ENCODE results near the gene P2RY8. TPM values are rescaled to one million over a fixed set of nuclear protein-coding genes. Genes with fewer than 3 reads are reported as not detected.

P2RY8 gene
- total RNA-seq, 3 donors from 2014 or later: 0.87 to 2.0 (median 2.0) TPM

DNA sequence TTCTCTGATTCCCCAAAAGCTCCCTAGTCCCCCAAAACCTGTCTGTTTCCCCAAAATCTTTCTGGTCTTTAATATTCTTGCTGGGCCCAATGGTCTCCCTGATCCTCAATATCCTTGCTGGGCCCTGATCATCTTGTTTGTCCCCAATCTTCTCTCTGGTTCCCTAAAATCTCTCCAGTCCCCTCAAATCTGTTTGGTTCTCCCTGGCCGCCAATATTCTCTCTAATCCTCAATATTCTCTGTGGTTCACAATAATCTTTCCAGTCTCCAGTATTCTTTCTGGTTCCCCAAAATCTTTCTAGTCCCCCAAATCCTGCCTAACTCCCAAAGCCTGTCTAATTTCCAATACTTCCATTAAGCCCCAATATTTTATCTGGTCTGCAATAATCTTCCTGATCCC, 18.5 kb downstream of the P2RY8 start:
- Histone ChIP-seq H3K9me3 (no peaks in the 10 kb centered on the region), H3K4me1 (ENCODE audit: low read depth) (no peaks in the 10 kb centered on the region), H3K36me3 (ENCODE audit: low read depth) (no peaks in the 10 kb centered on the region), H3K4me3 (no peak overlapping the region)
- DNase-seq (no peak), ATAC-seq (no peak)
- TF ChIP-seq, protein P1, sequence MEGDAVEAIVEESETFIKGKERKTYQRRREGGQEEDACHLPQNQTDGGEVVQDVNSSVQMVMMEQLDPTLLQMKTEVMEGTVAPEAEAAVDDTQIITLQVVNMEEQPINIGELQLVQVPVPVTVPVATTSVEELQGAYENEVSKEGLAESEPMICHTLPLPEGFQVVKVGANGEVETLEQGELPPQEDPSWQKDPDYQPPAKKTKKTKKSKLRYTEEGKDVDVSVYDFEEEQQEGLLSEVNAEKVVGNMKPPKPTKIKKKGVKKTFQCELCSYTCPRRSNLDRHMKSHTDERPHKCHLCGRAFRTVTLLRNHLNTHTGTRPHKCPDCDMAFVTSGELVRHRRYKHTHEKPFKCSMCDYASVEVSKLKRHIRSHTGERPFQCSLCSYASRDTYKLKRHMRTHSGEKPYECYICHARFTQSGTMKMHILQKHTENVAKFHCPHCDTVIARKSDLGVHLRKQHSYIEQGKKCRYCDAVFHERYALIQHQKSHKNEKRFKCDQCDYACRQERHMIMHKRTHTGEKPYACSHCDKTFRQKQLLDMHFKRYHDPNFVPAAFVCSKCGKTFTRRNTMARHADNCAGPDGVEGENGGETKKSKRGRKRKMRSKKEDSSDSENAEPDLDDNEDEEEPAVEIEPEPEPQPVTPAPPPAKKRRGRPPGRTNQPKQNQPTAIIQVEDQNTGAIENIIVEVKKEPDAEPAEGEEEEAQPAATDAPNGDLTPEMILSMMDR (IDR thresholded peaks at IDR 0.05): no peak
- intact Hi-C loops (cut with DNase I, micrococcal nuclease): no loop called here

DNA sequence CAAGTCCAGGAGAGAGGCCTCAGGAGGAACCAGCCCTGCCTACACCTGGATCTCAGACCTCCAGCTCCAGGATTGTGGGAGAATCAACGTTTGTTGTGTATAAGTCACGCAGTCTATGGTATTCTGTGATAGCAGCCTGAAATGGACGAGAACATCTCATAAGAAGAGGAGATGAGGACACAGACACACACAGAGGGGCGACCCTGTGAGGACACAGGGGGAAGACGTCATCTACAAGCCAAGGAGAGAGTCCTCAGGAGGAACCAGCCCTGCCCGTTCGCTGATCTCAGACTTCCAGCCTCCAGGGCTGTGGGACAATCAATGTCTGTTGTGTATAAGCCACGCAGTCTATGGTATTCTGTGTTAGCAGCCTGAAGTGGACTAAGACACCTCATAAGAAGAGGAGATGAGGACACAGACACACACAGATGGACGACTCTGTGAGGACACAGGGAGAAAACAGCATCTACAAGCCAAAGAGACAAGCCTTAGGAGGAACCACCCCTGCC, 20.3 kb downstream of the P2RY8 start:
- DNase-seq (no peak), ATAC-seq (no peak)
- no peaks in the 10 kb centered on the region for H3K9me3 ChIP-seq
- no peaks in the 10 kb centered on the region for H3K4me1 ChIP-seq (ENCODE audit: low read depth)
- TF ChIP-seq, protein P1 (IDR thresholded peaks at IDR 0.05): no peak
- no peak overlapping the region for H3K4me3 ChIP-seq
- H3K36me3 ChIP-seq (ENCODE audit: low read depth): no peaks in the 10 kb centered on the region
- intact Hi-C loops (cut with DNase I, micrococcal nuclease): no loop called here

DNA sequence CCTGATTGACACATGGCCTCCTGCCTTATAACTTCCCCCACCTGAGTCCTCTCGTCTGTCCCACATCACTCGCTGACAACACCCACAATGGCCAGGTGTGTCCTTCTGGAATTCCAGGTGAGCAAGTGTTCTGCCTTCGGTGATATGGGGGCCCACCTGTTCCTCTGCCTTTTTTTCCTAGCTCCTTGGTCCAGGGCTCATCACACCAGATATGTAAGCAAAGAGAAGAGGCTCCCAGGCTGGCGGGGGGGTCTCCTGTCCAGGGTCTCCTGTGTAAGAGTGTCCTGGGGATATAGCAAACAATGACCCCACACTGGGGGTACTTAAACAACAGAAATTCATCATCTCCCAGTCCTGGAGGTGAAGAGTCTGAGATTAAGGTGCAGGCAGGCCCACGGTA, 25.2 kb downstream of the P2RY8 start:
- DNase-seq (no peak), ATAC-seq (no peak)
- no peaks in the 10 kb centered on the region for H3K9me3 ChIP-seq
- H3K4me1 ChIP-seq (ENCODE audit: low read depth): no peaks in the 10 kb centered on the region
- H3K4me3 ChIP-seq: no peak overlapping the region
- H3K36me3 ChIP-seq (ENCODE audit: low read depth): no peaks in the 10 kb centered on the region
- intact Hi-C loops (cut with DNase I, micrococcal nuclease): no loop called here
- TF ChIP-seq, protein P1 (IDR thresholded peaks at IDR 0.05): no peak

GRCh38 chrX:1511150-1511549, 25.8 kb downstream of the P2RY8 start:
- no peaks in the 10 kb centered on the region for H3K9me3 ChIP-seq
- ATAC-seq (no peak), DNase-seq (no peak)
- TF ChIP-seq, protein P1 (IDR thresholded peaks at IDR 0.05): no peak
- no peaks in the 10 kb centered on the region for H3K4me1 ChIP-seq (ENCODE audit: low read depth)
- H3K36me3 ChIP-seq (ENCODE audit: low read depth): no peaks in the 10 kb centered on the region
- no peak overlapping the region for H3K4me3 ChIP-seq
- intact Hi-C loops (cut with DNase I, micrococcal nuclease): no loop called here

GRCh38 chrX:1507511-1508463, 29.2 kb downstream of the P2RY8 start:
- TF ChIP-seq, protein P1 (IDR thresholded peaks at IDR 0.05): no peak
- peak; percentile 75 for ATAC-seq
- Histone ChIP-seq H3K4me1 (ENCODE audit: low read depth) (no peaks in the 10 kb centered on the region), H3K4me3 (no peak overlapping the region), H3K36me3 (ENCODE audit: low read depth) (no peaks in the 10 kb centered on the region), H3K9me3 (no peaks in the 10 kb centered on the region)
- intact Hi-C loops (cut with DNase I, micrococcal nuclease): no loop called here
- DNase-seq: peak in 1 of 3 donors; percentile 37

Measured in mucosa of descending colon (tissue), 3 donors.